ENCODE data around the gene KRT78.

KRT78 gene

GRCh38 chr12:52794479-52795331 lies 54.1 kb downstream of the KRT78 start:
- no peak for DNase-seq

GRCh38 chr12:52792185-52793029 lies 56.4 kb downstream of the KRT78 start:
- no peak for DNase-seq

- DNase-seq = no peak
Observed at GRCh38 chr12:52791271-52792184, 57.3 kb downstream of the KRT78 start.

GRCh38 chr12:52790427-52791270 lies 58.1 kb downstream of the KRT78 start:
- no peak for DNase-seq

GRCh38 chr12:52789637-52790426 lies 59.0 kb downstream of the KRT78 start:
- no peak for DNase-seq

GRCh38 chr12:52788876-52789636 lies 59.7 kb downstream of the KRT78 start:
- DNase-seq = no peak

- DNase-seq = no peak
Observed at GRCh38 chr12:52788192-52788875, 60.5 kb downstream of the KRT78 start.

Data from NK-92 treated with Interleukin-12 subunit alpha and Interleukin-12 subunit beta, amount 100 ng/mL, for 24 hours (cell line).